Breast epithelium (tissue), 3 donors: ENCODE results near the gene PLIN4.

Experiments
- POLR2A ChIP-seq: fragments of 450-650 bp; IDR thresholded peaks from one replicate; pipeline ENCODE4 v1.6.1; 2016; ENCODE audit warnings: antibody characterized with exemption, mild to moderate bottlenecking, moderate library complexity
- POLR2AphosphoS5 ChIP-seq, 3 donors: sonication (generic); formaldehyde crosslinking; IDR thresholded peaks; one replicate each; pipeline ENCODE4 v1.6.1; 2017; ENCODE audit warnings: antibody characterized with exemption in 3 of 3
- TF ChIP-seq, protein P1 (sequence below), 3 donors: fragments of 450-650 bp; IDR thresholded peaks; one replicate each; pipeline ENCODE4 v1.5.1; 2016 to 2017; ENCODE audit warnings: antibody characterized with exemption in 3 of 3, mild to moderate bottlenecking in 3 of 3, moderate library complexity in 3 of 3

DNA sequence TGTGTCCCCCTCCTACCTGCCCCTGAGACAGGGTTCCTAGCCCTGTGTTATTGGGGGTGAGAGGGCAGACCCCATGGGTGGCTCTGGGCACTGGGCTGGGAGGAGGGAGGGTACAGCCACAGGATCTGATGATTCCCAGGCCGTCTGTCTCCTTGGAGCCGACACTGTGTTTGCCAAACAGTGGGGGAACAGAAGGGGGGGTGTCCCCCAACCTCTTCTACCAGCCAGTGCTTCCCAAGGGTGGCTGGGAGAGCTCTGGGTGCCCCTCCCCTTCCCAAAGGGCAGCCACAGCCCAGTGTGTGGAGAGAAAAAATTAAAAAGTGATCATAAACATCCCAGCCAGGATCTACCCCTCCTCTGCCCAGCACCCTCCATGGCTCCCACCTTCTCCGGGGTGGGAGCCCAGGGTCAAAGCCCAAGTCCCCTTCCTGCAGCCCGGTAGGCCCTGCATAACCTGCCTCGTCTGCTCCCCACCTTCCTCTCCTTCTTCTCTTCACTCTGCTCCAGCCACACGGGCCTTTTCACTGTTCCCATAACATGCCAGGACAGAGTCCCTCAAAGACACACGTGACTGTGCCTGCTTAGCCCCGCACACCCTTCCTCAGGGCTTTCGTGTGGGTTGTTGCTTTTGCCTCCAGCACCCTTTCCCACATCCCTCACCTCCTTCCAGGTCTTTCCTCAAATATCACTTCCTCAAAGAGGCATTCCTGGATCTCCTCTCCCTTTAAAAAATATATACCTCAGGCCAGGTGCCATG, 1.4 kb upstream of the PLIN4 start:
- TF ChIP-seq POLR2A, result no peak
- TF ChIP-seq, protein P1, sequence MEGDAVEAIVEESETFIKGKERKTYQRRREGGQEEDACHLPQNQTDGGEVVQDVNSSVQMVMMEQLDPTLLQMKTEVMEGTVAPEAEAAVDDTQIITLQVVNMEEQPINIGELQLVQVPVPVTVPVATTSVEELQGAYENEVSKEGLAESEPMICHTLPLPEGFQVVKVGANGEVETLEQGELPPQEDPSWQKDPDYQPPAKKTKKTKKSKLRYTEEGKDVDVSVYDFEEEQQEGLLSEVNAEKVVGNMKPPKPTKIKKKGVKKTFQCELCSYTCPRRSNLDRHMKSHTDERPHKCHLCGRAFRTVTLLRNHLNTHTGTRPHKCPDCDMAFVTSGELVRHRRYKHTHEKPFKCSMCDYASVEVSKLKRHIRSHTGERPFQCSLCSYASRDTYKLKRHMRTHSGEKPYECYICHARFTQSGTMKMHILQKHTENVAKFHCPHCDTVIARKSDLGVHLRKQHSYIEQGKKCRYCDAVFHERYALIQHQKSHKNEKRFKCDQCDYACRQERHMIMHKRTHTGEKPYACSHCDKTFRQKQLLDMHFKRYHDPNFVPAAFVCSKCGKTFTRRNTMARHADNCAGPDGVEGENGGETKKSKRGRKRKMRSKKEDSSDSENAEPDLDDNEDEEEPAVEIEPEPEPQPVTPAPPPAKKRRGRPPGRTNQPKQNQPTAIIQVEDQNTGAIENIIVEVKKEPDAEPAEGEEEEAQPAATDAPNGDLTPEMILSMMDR (IDR thresholded peaks at IDR 0.05), result no peak
- TF ChIP-seq POLR2AphosphoS5 (IDR thresholded peaks at IDR 0.05), result no peak
